22Rv1 (cell line): Measurements from ENCODE around the gene RNFT1.
"Not testable (repeated sequence)": the region's sequence is repeated elsewhere in the genome, so short reads cannot be mapped to it uniquely, and the experiment has no call there.

Experiments used
- ZFX ChIP-seq: fragments of 450-650 bp; IDR thresholded peaks from 2 replicates; pipeline ENCODE4 v1.6.1; 2017; ENCODE audit warnings: antibody characterized with exemption, borderline replicate concordance
- TF ChIP-seq, protein P1 (sequence below): fragments of 450-650 bp; IDR thresholded peaks from 2 replicates; pipeline ENCODE4 v1.5.1; 2017; ENCODE audit warnings: mild to moderate bottlenecking

DNA sequence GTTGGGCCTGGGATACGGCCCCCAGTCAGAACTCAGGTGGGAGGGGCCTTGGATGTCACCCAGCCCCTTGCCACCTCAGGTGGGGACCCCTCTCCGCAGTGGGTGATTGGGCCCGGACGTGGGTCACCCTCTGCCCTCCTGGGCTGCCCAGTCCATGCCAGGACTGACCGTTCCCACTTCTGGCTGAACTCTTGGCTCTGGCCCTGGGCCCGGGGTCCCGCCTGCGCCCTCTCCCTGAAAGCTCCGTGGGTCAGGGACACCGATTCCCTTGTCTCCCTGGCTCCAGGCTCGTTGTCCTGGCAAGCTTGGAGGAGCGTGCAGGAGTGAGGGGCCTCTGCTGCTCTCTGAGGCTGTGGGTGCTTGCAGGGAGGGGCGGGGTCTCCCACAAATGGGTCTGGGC is 44.8 kb upstream of the RNFT1 start:
- TF ChIP-seq, protein P1, sequence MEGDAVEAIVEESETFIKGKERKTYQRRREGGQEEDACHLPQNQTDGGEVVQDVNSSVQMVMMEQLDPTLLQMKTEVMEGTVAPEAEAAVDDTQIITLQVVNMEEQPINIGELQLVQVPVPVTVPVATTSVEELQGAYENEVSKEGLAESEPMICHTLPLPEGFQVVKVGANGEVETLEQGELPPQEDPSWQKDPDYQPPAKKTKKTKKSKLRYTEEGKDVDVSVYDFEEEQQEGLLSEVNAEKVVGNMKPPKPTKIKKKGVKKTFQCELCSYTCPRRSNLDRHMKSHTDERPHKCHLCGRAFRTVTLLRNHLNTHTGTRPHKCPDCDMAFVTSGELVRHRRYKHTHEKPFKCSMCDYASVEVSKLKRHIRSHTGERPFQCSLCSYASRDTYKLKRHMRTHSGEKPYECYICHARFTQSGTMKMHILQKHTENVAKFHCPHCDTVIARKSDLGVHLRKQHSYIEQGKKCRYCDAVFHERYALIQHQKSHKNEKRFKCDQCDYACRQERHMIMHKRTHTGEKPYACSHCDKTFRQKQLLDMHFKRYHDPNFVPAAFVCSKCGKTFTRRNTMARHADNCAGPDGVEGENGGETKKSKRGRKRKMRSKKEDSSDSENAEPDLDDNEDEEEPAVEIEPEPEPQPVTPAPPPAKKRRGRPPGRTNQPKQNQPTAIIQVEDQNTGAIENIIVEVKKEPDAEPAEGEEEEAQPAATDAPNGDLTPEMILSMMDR: not testable (repeated sequence)
- TF ChIP-seq ZFX: not testable (repeated sequence)
